Neural progenitor cell (in vitro differentiated cells): ENCODE results near the gene LZTS2.

Source experiments
- CTCF ChIP-seq: fragments of 200-600 bp; sonication (generic); IDR thresholded peaks from 2 replicates; pipeline ENCODE4 v1.5.1; 2017; ENCODE audit warnings: antibody characterized with exemption, mild to moderate bottlenecking
- EZH2 ChIP-seq: fragments of 200-600 bp; sonication (generic); IDR thresholded peaks from 2 replicates; pipeline ENCODE4 v1.6.1; 2017; ENCODE audit warnings: antibody characterized with exemption, mild to moderate bottlenecking, moderate library complexity

GRCh38 chr10:101050208-101051069 lies 50.8 kb downstream of the LZTS2 start:
- peak; percentile 92 for TF ChIP-seq CTCF
- peak; percentile 86 for TF ChIP-seq EZH2
